ENCODE data around the gene CSF1. TPM values are rescaled to one million over a fixed set of nuclear protein-coding genes. Genes with fewer than 3 reads are reported as not detected.

Gene CSF1
- total RNA-seq, 5 donors from 2014 or later (not counting 1 experiment from before 2014, with no cell fraction given) = 4.8 to 9.5 (median 8.3) TPM

- H3K36me3 Mint-ChIP-seq = peaks cover 5% of the 10 kb centered on the region
Measured at GRCh38 chr1:109942434-109942833, 31.8 kb downstream of the CSF1 start.

DNA sequence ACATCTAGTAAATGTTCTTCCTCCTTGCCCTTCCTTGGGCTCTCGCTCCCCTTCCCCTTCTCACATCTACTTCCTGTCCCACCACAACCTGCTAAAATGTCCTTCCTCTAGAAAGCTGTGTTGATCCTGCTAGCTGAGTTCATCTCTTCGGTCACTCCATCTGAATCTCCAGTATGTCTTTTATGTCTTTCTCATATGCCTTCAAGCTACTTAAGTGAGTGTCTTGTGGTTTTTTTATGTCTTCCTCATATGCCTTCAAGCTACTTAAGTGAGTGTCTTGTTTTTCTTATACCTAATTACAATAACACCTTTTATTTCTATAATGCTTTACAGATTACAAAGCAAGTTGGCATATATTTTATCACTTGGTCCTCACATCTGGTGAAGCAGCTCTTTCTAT is 33.9 kb downstream of the CSF1 start:
- Mint-ChIP-seq H3K9me3 (peaks cover under 1 to 6% (median under 1%) of the 10 kb centered on the region in 3 donors), H3K4me1 (peaks cover 4 to 8% (median 7%) of the 10 kb centered on the region in 3 donors), H3K27me3 (peaks cover 5 to 6% of the 10 kb centered on the region in 2 donors), H3K36me3 (peaks cover under 1% of the 10 kb centered on the region), H3K4me3 (no peak overlapping the region), H3K27ac (no peak overlapping the region)
- ChIA-PET CTCF (no interaction called here), POLR2A (interaction anchor here in 1 of 2 donors (0.6 kb wide), 1 partner anchor 350 kb away, joined by 3 read pairs; no protein-coding TSS in a partner anchor)
- DNase-seq (no peak), ATAC-seq (replicated peaks in 1 of 4) (no peak)
- Histone ChIP-seq H3K36me3 (ENCODE audit: control insufficient read depth in 2 of 2, extremely low read depth in 1 of 2, insufficient read depth in 1 of 2, low read length in 1 of 2) (no peaks in the 10 kb centered on the region), H3K27me3 (replicated peaks in 1 of 2; ENCODE audit: control insufficient read depth in 2 of 2, extremely low read depth in 1 of 2, insufficient read depth in 2 of 2, low read length in 1 of 2) (peaks cover 0 to 2% of the 10 kb centered on the region in 2 experiments), H3K27ac (ENCODE audit: low read length) (no peak overlapping the region), H3K9me3 (no peaks in the 10 kb centered on the region), H3K4me3 (ENCODE audit: control insufficient read depth in 1 of 2, extremely low read depth in 1 of 2, low read length in 1 of 2) (no peak overlapping the region), H3K4me1 (ENCODE audit: control insufficient read depth in 1 of 2, extremely low read depth in 1 of 2, insufficient read depth in 2 of 2, low read length in 2 of 2) (no peaks in the 10 kb centered on the region)
- WGBS (ENCODE audit: insufficient coverage) = 46% methylated on average over 1 of the region's 2 CpGs

More at GRCh38 chr1:109942434-109942833, 31.8 kb downstream of the CSF1 start:
- Histone ChIP-seq H3K27me3 (replicated peaks in 1 of 2; ENCODE audit: control insufficient read depth in 2 of 2, extremely low read depth in 1 of 2, insufficient read depth in 2 of 2, low read length in 1 of 2) (peaks cover 0 to 2% of the 10 kb centered on the region in 2 experiments), H3K4me3 (ENCODE audit: control insufficient read depth in 1 of 2, extremely low read depth in 1 of 2, low read length in 1 of 2) (no peak overlapping the region), H3K36me3 (ENCODE audit: control insufficient read depth in 2 of 2, extremely low read depth in 1 of 2, insufficient read depth in 1 of 2, low read length in 1 of 2) (no peaks in the 10 kb centered on the region), H3K4me1 (ENCODE audit: control insufficient read depth in 1 of 2, extremely low read depth in 1 of 2, insufficient read depth in 2 of 2, low read length in 2 of 2) (no peaks in the 10 kb centered on the region), H3K9me3 (no peaks in the 10 kb centered on the region), H3K27ac (ENCODE audit: low read length) (no peak overlapping the region)
- ChIA-PET CTCF (no interaction called here), POLR2A (interaction anchor here in 1 of 2 donors (0.6 kb wide), 1 partner anchor 366 kb away, joined by 3 read pairs; no protein-coding TSS in a partner anchor)
- WGBS (ENCODE audit: insufficient coverage) = 88% methylated on average over 1 of the region's 2 CpGs
- ATAC-seq (replicated peaks in 1 of 4) = no peak
- H3K4me3 Mint-ChIP-seq = no peak overlapping the region
- peaks cover 6% of the 10 kb centered on the region in 2 donors for H3K27me3 Mint-ChIP-seq
- DNase-seq = no peak
- H3K9me3 Mint-ChIP-seq = peaks cover 9 to 13% (median 10%) of the 10 kb centered on the region in 3 donors
- peaks cover 4 to 8% (median 7%) of the 10 kb centered on the region in 3 donors for H3K4me1 Mint-ChIP-seq
- H3K27ac Mint-ChIP-seq = no peak overlapping the region

DNA sequence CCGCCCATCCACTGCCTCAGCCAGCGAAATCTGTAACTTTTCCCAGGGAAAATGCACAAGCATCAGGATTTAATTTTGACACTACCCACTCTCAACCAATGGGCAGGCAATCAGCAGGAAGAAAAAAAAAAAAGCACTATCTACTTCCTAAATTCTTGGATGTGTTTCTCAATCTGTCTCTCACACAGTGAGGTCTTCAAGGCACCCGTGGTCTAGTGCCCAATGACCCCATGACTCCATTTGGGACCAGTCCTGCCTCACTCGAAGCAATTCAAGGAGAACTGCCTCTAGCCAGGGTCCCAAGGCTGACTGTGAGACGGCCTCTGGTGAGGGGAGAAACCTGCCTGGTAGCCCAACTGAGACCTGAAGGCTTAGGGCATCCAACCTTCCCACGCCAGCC is 35.9 kb downstream of the CSF1 start:
- ATAC-seq (replicated peaks in 1 of 4) (no peak), DNase-seq (no peak)
- POLR2A ChIA-PET = no interaction called here
- H3K4me3 ChIP-seq (ENCODE audit: control insufficient read depth in 1 of 2, extremely low read depth in 1 of 2, low read length in 1 of 2) = no peak overlapping the region
- no peaks in the 10 kb centered on the region for H3K36me3 ChIP-seq (ENCODE audit: control insufficient read depth in 2 of 2, extremely low read depth in 1 of 2, insufficient read depth in 1 of 2, low read length in 1 of 2)
- H3K36me3 Mint-ChIP-seq = no peaks in the 10 kb centered on the region
- no peak overlapping the region for H3K27ac ChIP-seq (ENCODE audit: low read length)
- CTCF ChIA-PET = no interaction called here
- no peaks in the 10 kb centered on the region for H3K4me1 ChIP-seq (ENCODE audit: control insufficient read depth in 1 of 2, extremely low read depth in 1 of 2, insufficient read depth in 2 of 2, low read length in 2 of 2)
- no peak overlapping the region for H3K4me3 Mint-ChIP-seq
- H3K9me3 ChIP-seq = no peaks in the 10 kb centered on the region
- H3K27ac Mint-ChIP-seq = no peak overlapping the region
- peaks cover 0 to 6% (median 0%) of the 10 kb centered on the region in 3 donors for H3K9me3 Mint-ChIP-seq
- WGBS (ENCODE audit: insufficient coverage) = 70% methylated on average over 2 of the region's 6 CpGs
- peaks cover 0 to 2% of the 10 kb centered on the region in 2 experiments for H3K27me3 ChIP-seq (replicated peaks in 1 of 2; ENCODE audit: control insufficient read depth in 2 of 2, extremely low read depth in 1 of 2, insufficient read depth in 2 of 2, low read length in 1 of 2)
- peaks cover 4 to 8% (median 7%) of the 10 kb centered on the region in 3 donors for H3K4me1 Mint-ChIP-seq
- peaks cover 4 to 6% of the 10 kb centered on the region in 2 donors for H3K27me3 Mint-ChIP-seq

DNA sequence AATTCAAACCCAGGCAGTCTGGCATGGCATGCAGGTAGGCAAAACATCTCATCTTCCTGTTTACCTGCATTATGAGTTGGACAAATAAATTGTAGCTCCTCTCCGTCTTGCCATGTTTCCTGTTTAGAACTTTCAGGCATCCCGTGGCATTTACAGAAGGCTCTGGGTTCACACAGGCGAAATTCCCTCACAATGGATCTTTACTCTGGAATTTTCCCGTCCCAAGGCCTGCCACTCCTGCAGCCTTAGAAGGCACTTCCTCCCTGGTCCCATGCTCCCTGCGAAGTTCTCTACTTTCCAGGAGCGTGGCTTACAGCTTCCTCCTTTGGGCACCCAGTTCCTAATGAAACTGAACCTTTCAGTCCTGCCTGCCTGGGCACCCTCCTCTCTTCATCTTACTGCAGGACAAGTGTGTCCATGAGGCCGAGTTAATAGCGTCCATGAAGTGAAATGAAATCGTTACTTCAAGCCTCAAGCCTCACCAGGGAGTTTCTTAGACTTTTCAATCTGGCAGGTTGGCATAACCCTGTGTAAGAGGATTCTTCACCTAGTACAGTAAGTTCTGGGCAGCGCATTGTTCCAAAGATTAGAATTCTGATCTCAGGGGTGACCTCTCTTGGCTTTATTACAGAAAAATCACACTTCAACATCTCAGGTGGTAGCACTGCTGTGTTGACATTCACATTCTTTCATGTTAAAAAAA is 37.1 kb downstream of the CSF1 start:
- ChIA-PET POLR2A (no interaction called here), CTCF (interaction anchor here in 1 of 2 donors (1.2 kb wide), 1 partner anchor 23 kb away, joined by 3 read pairs; no protein-coding TSS in a partner anchor)
- DNase-seq (no peak), ATAC-seq (replicated peaks in 1 of 4) (no peak)
- Histone ChIP-seq H3K4me3 (ENCODE audit: control insufficient read depth in 1 of 2, extremely low read depth in 1 of 2, low read length in 1 of 2) (no peak overlapping the region), H3K4me1 (ENCODE audit: control insufficient read depth in 1 of 2, extremely low read depth in 1 of 2, insufficient read depth in 2 of 2, low read length in 2 of 2) (no peaks in the 10 kb centered on the region), H3K36me3 (ENCODE audit: control insufficient read depth in 2 of 2, extremely low read depth in 1 of 2, insufficient read depth in 1 of 2, low read length in 1 of 2) (no peaks in the 10 kb centered on the region), H3K27me3 (replicated peaks in 1 of 2; ENCODE audit: control insufficient read depth in 2 of 2, extremely low read depth in 1 of 2, insufficient read depth in 2 of 2, low read length in 1 of 2) (peaks cover 0 to 2% of the 10 kb centered on the region in 2 experiments), H3K27ac (ENCODE audit: low read length) (no peak overlapping the region), H3K9me3 (no peaks in the 10 kb centered on the region)
- Mint-ChIP-seq H3K9me3 (peaks cover 0 to 6% (median 0%) of the 10 kb centered on the region in 3 donors), H3K4me1 (peaks cover 4 to 8% (median 7%) of the 10 kb centered on the region in 3 donors), H3K36me3 (no peaks in the 10 kb centered on the region), H3K4me3 (no peak overlapping the region), H3K27me3 (peaks cover 4 to 6% of the 10 kb centered on the region in 2 donors), H3K27ac (no peak overlapping the region)
- WGBS (ENCODE audit: insufficient coverage) = 85% methylated on average over 8 of the region's 10 CpGs

DNA sequence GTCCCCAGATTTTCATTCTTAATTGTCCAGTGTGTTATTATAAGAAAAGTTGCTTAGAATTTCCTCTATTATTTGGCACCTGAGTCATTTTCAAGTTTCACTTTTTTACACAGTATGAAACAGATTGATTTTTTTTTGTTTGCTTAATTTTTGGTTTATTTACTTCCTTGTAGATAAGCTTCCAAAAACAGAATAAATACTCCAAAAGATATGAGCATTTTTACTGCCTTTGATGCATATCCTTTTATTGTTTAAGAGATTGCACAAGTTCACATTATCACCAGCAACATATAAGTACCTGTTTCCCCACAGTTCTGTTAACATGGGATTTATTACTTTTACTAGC is 37.6 kb downstream of the CSF1 start:
- no peaks in the 10 kb centered on the region for H3K36me3 Mint-ChIP-seq
- ATAC-seq (replicated peaks in 1 of 4) (no peak), DNase-seq (no peak)
- no peak overlapping the region for H3K4me3 Mint-ChIP-seq
- no peaks in the 10 kb centered on the region for H3K9me3 ChIP-seq
- peaks cover 3 to 6% of the 10 kb centered on the region in 2 donors for H3K27me3 Mint-ChIP-seq
- no peaks in the 10 kb centered on the region for H3K36me3 ChIP-seq (ENCODE audit: control insufficient read depth in 2 of 2, extremely low read depth in 1 of 2, insufficient read depth in 1 of 2, low read length in 1 of 2)
- peaks cover 0 to 2% of the 10 kb centered on the region in 2 experiments for H3K27me3 ChIP-seq (replicated peaks in 1 of 2; ENCODE audit: control insufficient read depth in 2 of 2, extremely low read depth in 1 of 2, insufficient read depth in 2 of 2, low read length in 1 of 2)
- H3K4me1 ChIP-seq (ENCODE audit: control insufficient read depth in 1 of 2, extremely low read depth in 1 of 2, insufficient read depth in 2 of 2, low read length in 2 of 2) = no peaks in the 10 kb centered on the region
- ChIA-PET CTCF (interaction anchor here (0.5 to 1.2 kb wide), 2 partner anchors 22 to 1117 kb away, joined by 3 to 4 read pairs; no protein-coding TSS in a partner anchor), POLR2A (no interaction called here)
- H3K27ac ChIP-seq (ENCODE audit: low read length) = no peak overlapping the region
- H3K4me1 Mint-ChIP-seq = peaks cover 4 to 8% (median 7%) of the 10 kb centered on the region in 3 donors
- no peak overlapping the region for H3K27ac Mint-ChIP-seq
- H3K4me3 ChIP-seq (ENCODE audit: control insufficient read depth in 1 of 2, extremely low read depth in 1 of 2, low read length in 1 of 2) = no peak overlapping the region
- H3K9me3 Mint-ChIP-seq = peaks cover 0 to 6% (median 0%) of the 10 kb centered on the region in 3 donors

DNA sequence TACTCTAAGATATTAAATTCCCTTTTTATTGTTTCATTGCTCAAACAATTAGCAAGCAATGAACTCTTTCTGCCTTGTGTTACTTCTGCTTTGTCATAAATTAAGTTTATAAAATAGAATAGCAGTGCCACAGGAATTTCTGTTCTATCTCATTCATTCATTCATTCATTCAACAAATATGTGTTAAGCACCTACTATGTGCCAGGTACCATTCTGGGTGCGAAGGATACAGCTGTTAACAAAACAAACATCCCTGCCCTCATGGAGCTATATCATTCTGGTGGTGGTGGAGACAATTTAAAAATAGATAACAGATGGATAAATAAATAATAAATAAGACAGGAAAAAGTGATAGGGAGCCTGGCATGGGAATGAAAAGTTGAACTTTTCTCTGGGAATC is 39.4 kb downstream of the CSF1 start:
- no peak overlapping the region for H3K27ac Mint-ChIP-seq
- DNase-seq = no peak
- H3K36me3 Mint-ChIP-seq = no peaks in the 10 kb centered on the region
- H3K27me3 Mint-ChIP-seq = peaks cover 3 to 6% of the 10 kb centered on the region in 2 donors
- WGBS (ENCODE audit: insufficient coverage) = no CpG with 5 or more reads among the region's 1 CpG
- H3K36me3 ChIP-seq (ENCODE audit: control insufficient read depth in 2 of 2, extremely low read depth in 1 of 2, insufficient read depth in 1 of 2, low read length in 1 of 2) = no peaks in the 10 kb centered on the region
- no peaks in the 10 kb centered on the region for H3K4me1 ChIP-seq (ENCODE audit: control insufficient read depth in 1 of 2, extremely low read depth in 1 of 2, insufficient read depth in 2 of 2, low read length in 2 of 2)
- no peak for ATAC-seq (replicated peaks in 1 of 4)
- no peak overlapping the region for H3K4me3 ChIP-seq (ENCODE audit: control insufficient read depth in 1 of 2, extremely low read depth in 1 of 2, low read length in 1 of 2)
- H3K27ac ChIP-seq (ENCODE audit: low read length) = no peak overlapping the region
- no peak overlapping the region for H3K4me3 Mint-ChIP-seq
- H3K4me1 Mint-ChIP-seq = peaks cover 0 to 2% (median 0%) of the 10 kb centered on the region in 3 donors
- peaks cover 0 to 6% (median 0%) of the 10 kb centered on the region in 3 donors for H3K9me3 Mint-ChIP-seq
- H3K9me3 ChIP-seq = no peaks in the 10 kb centered on the region
- H3K27me3 ChIP-seq (replicated peaks in 1 of 2; ENCODE audit: control insufficient read depth in 2 of 2, extremely low read depth in 1 of 2, insufficient read depth in 2 of 2, low read length in 1 of 2) = no peaks in the 10 kb centered on the region
- POLR2A ChIA-PET = no interaction called here
- CTCF ChIA-PET = no interaction called here
